NT2/D1 (cell line): Measurements from ENCODE around the gene LSM11.

Experiments
- SUZ12 ChIP-seq: IDR thresholded peaks from 2 replicates; pipeline ENCODE4 v1.6.1; 2011; ENCODE audit not compliant: insufficient read length, insufficient read depth; ENCODE audit errors: extremely low read depth
- YY1 ChIP-seq: IDR thresholded peaks from 2 replicates; pipeline ENCODE4 v1.6.1; 2011; ENCODE audit not compliant: insufficient read length, insufficient read depth
- ZNF274 ChIP-seq: IDR thresholded peaks from 2 replicates; pipeline ENCODE4 v1.6.1; 2011; ENCODE audit warnings: mild to moderate bottlenecking, low read depth, low read length

GRCh38 chr5:157710882-157711281, 32.6 kb upstream of the LSM11 start:
- TF ChIP-seq YY1: no peak
- no peak for TF ChIP-seq SUZ12
- no peak for TF ChIP-seq ZNF274
